GM13976 (cell line): Measurements from ENCODE around the gene IL36B.

Source experiments
- DNase-seq: peaks from one replicate; pipeline ENCODE4 v3.0.0; 2012; ENCODE audit warnings: low spot score
- CTCF ChIP-seq: IDR thresholded peaks from 2 replicates; pipeline ENCODE4 v1.5.1; 2012; ENCODE audit warnings: borderline replicate concordance, mild to moderate bottlenecking; ENCODE audit not compliant: insufficient read depth; ENCODE audit errors: extremely low read depth, missing control alignments, control extremely low read depth
- in situ Hi-C: fragments of 300-500 bp; cut with MboI; formaldehyde crosslinking; loops from one replicate; pipeline ENCODE4 v1.12.0; 2022; ENCODE audit warnings: low sequenced_read_pairs, mixed read lengths, inconsistent platforms; ENCODE audit not compliant: unreplicated experiment

Gene IL36B

DNA sequence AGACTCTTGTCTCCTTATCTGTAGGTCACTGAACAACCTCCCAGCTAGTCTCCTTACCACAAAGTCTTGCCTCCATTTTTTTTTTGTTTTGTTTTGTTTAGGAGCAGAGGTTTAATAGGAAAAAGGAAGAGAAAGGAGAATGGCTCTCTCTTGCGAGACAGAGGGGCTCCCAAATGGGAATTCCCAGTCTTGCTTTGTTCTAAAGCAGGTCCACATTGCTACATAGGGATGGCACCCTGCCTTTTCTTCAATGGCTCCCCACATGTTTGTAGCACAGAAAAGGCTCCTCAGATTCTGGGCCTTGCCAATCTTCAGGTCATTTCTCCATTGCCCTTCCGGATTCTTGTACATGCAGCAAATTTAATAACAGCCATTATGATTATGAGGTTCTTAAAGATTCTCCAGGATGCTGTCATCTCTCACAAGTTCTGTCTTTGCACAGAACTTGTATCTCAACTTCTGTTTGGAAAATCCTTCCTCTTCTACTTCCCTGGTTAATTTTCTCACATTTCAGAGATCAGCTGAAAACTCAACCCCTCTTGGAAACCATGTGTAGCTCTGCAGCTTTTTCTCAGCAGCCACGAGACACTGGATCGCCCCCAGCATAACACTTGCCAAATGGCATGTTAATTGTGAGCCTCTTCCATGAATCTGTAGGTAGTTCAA, 38.7 kb upstream of the IL36B start:
- in situ Hi-C loops = no loop called here
- TF ChIP-seq CTCF = no peak
- DNase-seq = no peak

DNA sequence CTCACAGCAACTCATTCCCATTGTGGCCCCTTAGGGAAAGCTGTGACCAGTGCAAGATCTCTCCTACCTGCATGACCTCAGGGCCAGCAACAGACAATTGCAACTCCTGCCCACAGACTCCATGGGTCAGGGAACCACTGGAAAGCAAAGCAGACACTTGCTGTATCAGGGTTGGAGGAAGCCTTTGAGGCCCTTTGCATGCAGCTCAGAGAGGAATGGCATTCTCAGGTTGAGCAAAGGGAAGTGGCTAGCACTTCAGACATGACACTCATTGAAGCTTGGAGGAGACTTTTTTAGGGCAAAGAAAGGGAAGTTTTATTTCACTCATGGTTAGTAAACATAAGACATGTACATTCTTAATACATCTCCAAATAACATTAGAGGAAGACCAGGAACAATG, 37.2 kb upstream of the IL36B start:
- no peak for TF ChIP-seq CTCF
- in situ Hi-C loops = no loop called here
- DNase-seq = no peak

DNA sequence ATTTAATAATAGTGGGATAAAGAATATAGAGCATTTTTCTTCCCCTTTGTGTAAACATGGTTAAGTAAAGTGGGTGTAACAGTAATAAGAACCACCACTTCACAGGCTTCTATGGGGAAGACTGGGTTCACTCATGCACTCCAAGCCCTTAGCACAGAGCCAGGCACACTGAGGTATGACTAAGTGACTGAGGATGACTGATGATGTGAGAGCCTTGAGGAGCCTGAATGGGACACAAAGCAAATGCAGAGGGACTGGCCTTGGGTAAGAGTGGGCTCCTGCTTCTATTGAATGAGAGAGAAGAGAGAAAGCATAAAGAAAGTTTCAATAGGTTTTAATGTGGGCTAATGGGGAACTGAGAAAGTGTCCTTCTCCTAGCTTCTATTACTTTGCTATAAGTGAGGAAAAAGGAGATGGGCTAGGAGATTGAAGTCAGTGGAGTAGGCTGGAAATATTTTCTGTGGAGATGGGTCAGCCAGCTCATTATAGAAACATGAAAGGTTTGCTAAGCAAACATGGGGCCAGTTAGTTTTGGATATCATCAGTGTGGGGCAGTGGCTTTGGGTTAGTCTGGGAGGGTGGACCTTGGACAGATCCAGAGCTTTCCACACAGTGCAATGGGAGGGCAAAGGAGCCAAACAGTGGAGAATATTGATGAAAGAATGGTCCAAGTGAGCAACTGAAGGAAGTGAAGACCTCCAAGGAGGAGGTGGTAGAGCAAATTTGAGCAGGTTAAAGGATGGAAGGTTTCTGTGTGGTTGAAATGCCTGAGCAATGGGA, 35.7 kb upstream of the IL36B start:
- in situ Hi-C loops = no loop called here
- DNase-seq = no peak
- TF ChIP-seq CTCF = no peak

- TF ChIP-seq CTCF = no peak
- in situ Hi-C loops = no loop called here
- DNase-seq = no peak
These were observed 32.9 kb upstream of the IL36B start for GRCh38 chr2:113085542-113085941.

GRCh38 chr2:113084249-113085000, 31.8 kb upstream of the IL36B start:
- DNase-seq = no peak
- TF ChIP-seq CTCF = peak; percentile 13
- in situ Hi-C loops = no loop called here

GRCh38 chr2:113083296-113083695, 30.6 kb upstream of the IL36B start:
- in situ Hi-C loops = no loop called here
- DNase-seq = no peak
- TF ChIP-seq CTCF = no peak
